Activated CD8-positive, alpha-beta memory T cell treated with anti-CD3 and anti-CD28 coated beads, Interleukin-2, amount 50 U/mL, for 1 hour (primary cell): ENCODE data around the gene SMCO1.
"Not testable (repeated sequence)": the region's sequence is repeated elsewhere in the genome, so short reads cannot be mapped to it uniquely, and the experiment has no call there.

Experiments
- DNase-seq: peaks from one replicate; pipeline ENCODE4 v3.0.0-alpha.2; 2020; ENCODE audit errors: extremely low read depth

Gene SMCO1, protein sequence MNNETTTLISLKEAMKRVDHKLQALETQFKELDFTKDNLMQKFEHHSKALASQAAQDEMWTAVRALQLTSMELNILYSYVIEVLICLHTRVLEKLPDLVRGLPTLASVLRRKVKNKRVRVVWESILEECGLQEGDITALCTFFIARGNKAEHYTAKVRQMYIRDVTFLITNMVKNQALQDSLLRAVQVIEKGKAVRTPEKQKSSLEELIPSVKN

DNA sequence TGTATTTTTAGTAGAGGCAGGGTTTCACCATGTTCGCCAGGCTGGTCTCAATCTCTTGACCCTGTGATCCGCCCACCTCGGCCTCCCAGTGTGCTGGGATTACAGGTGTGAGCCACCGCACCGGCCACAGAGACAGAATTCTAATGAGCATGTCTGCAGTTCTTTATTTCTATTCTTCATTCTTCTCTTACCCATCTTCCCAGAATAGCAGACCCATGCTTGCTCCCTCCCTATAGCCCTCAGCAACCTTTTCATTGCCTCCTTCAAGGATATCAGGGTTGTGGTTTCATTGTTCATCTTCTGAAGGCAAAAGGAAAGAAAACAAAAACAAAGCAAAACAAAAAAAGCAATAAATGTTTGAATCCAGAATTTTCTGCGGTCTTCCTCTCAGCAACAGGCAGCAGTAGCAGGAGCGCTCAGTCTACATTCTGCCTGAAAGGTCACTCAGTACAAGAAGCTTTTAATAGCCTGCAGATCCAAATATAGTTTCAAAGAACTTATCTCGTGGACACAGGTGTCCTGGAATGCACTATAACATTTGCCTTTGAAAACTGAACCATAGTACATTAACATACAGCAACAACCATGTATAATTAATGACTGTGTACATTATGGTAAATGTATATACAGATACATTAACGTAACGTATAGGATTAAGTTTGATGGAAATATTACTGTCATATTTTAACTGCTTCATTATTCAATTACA is at the start of gene SMCO1:
Gene SMCO1, minus strand, starts transcription at position 434 of the 709 bp plus-strand sequence. Its CDS starts 137 bp downstream, at position 297.
- no peak for DNase-seq

DNA sequence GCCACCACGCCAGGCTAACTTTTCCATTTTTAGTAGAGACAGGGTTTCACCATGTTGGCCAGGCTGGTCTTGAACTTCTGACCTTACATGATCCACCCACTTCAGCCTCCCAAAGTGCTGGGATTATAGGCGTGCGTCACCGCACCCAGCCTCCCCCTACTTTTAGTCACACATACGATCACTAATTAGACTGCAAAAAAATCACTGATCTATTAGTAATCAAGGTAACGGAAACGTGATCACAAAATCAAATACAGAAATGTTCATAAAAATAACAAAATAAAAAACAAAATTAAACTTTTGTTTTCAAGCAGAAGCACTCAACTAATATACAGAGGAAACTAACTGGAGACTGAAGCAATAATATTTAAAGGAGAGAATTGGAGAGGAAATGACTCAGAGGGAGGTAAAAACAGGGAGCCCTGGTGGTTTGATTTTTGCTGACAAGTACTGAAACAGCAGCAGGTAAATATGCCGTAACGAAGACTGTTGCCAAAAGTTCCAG is 48.6 kb upstream of the SMCO1 start:
- no peak for DNase-seq

DNA sequence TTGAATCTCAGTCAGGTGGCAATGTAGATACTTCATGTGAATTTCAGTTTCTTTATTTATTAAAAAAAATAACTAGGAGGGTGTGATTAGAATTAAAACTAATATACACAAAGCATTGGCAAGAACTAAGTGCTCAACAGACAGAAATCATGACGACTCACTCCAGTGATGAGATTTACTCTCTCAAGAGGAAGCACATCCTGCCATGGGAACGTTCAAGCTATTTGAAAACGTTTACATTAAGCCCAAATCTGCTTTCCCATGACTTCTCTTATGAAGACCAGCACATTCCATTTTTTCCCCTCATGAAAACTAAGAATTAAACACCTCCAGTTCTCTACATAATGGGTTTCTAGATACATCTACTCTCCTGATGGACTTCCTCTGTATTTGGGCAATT is 44.7 kb upstream of the SMCO1 start:
- DNase-seq: no peak

DNA sequence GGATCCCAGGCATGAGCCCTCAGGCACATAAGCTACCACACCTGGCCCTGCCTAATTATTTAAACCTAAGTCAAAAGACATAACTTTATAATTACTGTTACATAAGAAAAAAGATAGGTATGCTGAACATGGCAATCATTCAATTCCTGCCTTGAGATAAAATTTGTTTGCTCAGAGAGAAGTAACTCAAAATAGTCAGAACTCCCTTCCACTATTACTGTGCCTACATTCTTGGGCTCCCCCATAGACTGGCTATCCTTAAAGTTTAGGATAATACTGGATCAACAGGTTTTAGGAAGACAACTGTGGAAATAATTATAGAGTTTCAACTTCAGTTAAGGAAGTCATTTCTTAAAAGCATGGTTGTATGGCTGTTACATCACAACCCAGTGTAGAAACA is 43.3 kb upstream of the SMCO1 start:
- DNase-seq: no peak

DNA sequence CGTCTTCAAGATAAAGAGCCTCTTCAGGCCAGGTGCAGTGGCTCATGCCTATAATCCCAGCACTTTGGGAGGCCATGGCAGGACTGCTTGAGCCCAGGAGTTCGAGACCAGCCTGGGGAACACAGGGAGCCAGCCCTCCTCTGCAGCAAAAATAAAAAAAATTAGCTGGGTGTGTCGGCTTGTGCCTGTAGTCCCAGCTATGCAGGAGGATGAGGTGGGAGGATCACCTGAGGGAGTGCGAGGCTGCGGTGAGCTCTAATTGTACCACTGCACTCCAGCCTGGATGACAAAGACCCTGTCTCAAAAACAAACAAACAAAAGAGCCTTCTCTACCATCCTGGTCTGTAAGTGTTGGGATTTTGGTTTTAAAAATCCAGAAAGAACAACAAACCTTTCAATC is 42.1 kb upstream of the SMCO1 start:
- DNase-seq: no peak

DNA sequence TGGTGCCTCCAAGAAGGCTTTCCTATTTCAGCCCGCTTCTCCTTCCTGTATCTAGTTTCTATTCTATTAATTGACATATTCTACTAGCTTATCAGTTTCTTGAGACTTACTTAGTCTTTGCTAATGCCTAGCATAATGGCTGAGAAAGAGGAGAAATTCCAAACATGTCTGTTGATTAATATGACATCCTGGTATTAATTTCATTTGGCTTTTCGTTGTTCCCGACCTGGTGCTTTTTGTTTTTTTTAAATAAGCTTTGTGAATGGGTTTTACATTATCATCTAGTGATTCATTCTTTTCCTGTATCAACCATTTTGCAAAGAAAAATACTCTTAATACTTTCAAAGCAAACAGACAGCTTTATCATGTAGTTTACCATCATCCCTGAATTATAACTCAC is 40.1 kb upstream of the SMCO1 start:
- DNase-seq: no peak

DNA sequence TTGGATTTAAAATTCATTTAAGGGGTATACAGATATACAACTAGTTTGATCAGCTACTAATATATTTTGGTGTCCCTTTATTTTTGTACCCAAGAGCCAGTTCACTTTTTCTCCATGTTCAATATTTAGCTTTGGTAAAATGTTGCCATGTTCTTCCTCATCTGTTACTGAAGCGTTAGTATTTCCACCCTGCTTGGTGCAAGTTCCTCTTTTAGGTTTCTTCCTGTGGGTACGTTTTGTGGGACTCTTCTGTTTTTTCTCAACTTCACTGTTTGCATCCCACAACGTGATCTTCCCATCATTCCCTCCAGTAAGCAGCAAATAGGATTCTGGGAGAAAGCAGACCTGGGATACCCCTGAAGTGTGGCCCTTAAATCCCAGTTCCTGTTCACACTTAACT is 39.1 kb upstream of the SMCO1 start:
- no peak for DNase-seq

DNA sequence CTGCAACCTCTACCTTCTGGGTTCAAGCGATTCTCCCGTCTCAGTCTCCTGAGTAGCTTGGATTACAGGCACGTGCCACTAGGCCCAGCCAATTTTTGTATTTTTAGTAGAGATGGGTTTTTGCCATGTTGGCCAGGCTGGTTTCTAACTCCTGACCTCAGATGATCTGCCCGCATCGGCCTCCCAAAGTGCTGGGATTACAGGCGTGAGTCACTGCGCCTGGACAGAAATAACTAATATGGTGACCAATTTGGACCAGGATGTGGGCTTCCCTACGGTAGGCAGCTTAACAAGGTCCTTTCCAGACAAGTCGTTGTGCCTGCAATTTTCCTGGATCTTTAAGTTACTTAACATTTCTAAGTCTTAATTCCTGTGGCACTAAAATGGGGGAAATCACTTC is 38.4 kb upstream of the SMCO1 start:
- no peak for DNase-seq

DNA sequence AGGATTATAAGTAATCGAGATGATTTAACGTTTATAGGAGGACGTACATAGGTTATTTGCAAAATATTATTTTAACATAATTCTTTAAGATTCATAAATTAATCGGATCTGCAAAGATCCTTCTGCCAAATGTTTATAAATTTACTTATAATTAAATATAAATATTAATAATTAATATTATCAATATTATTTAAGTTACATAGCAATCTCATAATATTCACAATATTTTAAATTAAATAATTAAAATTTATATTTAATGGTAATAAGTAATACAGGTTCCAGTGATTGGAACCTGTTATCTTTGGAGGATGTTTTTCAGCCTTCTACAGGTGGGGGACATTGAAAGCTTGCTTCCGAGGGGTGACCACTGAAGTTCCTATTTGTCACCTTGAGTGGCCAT is 37.1 kb upstream of the SMCO1 start:
- DNase-seq: no peak

DNA sequence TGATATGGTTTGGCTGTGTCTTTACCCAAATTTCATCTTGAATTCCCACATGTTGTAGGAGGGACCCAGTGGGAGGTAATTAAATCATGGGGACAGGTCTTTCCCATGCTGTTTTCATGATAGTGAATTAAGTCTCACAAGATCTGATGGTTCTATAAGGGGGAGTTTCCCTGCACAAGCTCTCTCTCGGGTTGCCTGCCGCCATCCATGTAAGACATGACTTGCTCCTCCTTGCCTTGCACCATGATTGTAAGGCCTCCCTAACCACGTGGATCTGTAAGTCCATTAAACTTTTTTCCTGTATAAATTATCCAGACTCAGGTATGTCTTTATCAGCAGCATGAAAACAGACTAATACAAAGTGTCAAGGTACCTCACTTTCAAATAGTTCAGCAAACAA is 35.0 kb upstream of the SMCO1 start:
- DNase-seq: not testable (repeated sequence)

DNA sequence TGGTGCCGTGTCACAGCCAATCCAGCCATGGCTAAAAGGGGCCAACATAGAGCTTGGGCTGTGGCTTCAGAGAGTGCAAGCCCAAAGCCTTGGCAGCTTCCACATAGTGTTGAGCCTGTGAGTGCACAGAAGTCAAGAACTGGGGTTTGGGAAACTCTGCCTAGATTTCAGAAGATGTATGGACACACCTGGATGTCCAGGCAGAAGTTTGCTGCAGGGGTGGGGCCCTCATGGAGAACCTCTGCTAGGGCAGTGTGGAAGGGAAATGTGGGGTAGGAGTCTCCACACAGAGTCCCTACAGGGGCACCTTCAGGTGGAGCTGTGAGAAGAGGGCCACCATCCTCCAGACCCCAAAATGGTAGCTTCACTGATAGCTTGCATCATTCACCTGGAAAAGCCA is 34.2 kb upstream of the SMCO1 start:
- not testable (repeated sequence) for DNase-seq

DNA sequence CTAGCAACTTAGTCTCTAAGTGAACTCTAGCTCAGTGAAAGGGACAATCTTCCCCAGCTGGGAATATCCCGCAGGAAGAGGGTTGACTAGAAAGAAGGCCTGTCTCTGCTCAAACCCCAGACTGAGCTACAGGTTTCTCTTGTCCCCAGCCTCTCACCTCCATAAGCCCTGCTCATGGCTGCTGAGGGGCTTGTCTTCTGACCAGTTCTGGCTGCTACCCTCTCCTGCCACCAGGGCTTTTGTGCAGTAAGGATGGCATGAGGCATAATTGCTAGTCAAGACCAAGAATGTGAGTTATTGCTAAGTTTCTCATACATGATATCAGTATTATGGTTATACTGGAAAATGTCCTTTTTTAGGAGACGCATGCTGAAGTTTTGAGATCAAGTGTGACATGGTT is 31.9 kb upstream of the SMCO1 start:
- DNase-seq: no peak

DNA sequence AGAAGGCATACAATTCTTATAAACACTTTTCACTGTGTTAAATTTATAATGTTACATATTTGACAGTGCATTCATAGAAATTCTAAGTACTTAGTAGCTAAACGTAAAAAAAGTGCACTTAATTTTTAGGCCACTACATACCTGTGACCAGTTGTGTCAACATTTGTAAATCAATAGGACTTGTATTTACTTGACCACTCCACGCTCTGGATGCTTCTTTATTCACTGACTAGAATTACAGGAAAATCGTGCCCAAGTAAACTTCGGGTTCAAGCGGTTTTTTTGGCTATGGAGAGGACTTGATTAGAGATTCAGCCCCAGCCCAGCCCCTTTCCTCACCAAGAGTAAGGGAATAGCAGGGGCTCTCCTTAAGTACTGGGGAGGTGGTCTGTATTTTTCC is 31.4 kb upstream of the SMCO1 start:
- no peak for DNase-seq

DNA sequence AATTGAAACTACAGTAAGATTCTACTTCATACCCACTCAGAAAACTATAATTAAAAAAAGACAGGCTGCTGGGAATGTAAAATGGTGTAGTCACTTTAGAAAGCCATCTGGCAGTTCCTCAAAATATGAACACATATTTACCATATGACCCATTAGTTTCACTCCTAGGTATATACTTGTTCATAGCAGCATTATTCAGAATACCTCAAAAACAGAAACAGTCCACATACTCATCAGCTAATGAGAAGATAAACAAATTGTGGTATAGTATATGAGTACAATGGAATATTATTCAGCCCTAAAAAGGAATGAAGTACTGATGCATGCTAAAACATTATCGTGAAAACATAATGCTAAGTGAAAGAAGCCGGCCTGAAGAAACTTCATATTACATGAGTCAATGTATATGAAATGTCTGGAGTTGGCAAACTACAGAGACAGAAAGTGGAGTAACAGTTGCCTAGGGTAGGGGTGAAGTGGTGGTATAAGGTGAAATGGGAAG is 29.4 kb upstream of the SMCO1 start:
- DNase-seq: no peak

DNA sequence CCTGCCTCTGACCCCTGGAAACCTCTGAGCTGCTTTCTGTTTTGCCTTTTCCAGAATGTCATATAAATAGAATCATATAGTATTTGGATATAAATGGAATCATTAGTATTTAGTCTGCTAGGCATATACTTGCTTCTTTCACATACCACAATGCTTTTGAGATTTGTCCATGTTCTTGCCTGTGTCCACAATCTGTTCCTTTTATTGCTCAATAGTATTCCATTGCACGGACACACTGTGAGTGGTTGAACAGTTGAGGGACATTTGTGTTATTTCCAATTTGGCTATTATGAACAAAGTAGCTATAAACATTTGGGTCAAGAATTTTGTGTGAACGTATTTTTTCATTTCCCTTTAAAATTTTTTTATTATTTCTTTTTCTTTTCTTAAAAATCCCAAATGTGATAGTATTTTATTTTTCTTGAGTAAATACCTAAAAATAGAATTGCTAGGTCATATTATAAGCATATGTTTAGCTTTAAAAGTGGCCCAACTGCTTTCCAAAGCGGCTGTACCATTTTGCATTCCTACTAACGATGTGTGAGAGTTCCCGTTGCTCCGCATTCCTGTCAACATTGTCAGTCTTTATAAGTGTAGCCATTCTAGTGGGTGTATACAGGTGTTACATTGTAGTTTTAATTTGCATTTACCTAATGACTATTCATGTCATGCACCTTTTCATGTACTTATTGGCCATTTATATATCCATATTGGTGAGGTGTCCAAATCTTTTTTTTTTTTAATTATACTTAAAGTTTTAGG is 26.7 kb upstream of the SMCO1 start:
- no peak for DNase-seq

DNA sequence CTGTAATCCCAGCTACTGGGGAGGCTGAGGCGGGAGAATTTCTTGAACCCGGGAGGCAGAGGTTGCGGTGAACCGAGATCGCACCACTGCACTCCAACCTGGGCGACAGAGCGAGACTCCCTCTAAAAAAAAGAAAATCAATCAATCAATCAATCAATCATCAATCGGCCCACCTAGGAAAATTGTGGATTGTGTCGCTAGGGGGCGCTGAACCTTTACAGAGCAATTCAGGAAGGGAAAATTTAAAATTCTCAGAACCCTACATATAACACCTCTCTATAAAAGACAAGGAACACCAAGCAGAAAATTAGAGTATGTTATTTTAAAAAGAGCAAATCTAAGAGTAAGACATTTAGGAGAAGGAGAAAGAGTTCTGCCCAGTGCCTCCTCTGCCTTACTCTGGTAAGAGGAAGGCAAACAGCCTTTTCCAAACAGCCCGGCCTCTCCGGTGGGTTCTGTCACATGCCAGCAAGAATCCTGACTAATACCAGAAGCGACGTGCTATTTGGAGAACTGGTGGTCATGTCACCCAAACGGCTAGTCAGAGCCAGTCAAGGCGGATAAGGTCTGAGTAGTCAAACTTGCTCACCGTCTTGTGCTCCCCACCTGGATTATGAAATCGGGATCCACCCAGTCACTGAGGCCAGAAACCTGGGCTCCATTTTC is 22.3 kb upstream of the SMCO1 start:
- no peak for DNase-seq

DNA sequence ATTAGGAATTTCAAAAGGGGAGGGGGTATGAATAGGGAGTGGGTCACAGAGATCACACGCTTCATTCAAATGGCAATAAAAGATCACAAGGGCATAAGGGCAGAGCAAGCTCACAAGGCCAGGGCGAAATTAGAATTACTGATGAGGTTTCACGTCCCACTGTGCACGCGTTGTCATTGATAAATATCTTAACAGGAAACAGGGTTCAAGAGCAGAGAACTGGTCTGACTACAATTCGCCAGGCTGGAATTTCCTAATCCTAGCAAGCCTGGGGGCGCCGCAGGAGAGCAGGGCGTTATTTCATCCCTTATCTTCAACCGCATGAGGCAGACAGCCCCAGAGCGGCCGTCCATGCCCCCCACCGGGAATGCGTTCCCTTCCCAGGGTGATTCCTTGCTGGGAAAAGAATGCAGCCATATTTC is 18.1 kb upstream of the SMCO1 start:
- no peak for DNase-seq

DNA sequence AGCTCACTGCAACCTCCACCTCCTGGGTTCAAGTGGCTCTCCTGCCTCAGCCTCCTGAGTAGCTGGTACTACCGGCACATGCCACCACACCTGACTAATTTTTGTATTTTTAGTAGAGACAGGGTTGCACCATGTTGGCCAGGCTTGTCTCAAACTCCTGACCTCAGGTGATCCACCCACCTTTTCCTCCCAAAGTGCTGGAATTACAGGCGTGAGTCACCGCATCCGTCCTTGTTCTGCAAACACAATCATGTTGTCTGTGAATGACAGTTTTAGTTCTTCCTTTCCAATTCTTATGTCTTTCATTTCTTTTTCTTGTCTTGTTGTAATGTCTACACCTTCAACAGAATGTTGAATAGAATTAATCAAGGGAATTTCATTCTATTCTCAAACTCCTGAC is 16.3 kb upstream of the SMCO1 start:
- DNase-seq: no peak

DNA sequence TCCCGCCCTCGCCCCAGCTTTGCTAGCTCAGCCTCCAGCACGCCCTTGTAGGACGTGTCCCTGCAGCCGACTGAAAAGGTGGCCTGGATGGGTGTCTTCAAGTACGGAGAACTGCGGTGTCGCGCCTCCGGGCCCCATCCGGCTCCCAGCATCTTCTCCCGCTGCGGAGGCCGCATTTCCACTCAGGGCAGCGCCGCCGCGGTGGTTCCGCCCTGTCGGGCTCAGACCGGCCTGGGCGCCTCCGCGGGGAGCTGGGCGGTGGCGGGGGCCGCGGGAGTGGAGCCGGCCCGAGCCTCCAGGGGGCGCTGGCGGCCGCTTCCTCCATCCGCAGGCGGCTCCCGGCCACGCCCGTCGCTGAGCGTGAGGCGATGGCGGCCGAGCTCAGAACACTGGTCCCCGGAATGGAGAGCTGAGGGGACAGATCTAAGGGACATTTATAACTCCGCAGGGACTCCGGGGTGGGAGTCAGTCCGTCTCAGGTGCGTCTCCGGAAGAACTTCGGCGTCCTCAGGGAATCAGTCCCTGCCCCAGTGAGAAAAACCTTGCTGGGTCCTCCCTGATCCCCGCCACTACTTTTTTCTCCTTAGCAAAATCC is 13.6 kb upstream of the SMCO1 start:
- no peak for DNase-seq

DNA sequence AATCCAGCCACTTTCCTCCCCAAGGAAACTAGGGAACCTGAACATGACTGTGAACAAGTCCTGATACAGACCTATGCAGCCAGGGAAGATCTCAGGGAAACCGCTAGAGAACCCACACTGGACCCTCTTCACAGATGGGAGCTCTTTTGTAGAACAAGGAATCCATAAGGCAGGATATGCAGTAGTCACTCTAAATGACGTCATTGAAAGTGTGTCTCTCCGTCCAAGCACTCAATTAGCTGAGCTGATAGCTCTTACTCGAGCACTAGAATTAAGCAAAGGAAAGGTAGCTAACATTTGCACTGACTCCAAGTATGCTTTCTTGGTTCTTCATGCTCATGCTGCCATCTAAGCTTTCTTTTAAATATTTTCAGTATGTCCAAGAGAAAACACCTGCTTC is 10.0 kb upstream of the SMCO1 start:
- DNase-seq: no peak

DNA sequence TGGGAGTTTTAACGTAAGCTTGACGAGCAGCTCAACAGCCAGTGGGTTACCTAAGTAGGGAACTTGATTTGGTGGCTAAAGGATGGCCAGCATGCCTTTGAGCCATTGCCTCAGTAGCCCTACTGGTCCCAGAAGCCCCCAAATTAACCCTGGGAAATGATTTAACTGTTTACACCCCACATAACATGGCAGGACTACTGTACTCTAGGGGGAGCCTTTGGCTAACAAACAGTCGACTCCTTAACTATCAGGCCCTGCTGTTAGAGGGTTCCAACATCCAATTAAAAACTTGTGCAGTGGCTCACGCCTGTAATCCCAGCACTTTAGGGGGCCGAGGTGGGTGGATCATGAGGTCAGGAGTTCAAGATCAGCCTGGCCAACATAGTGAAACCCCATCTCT is 9.4 kb upstream of the SMCO1 start:
- DNase-seq: no peak

DNA sequence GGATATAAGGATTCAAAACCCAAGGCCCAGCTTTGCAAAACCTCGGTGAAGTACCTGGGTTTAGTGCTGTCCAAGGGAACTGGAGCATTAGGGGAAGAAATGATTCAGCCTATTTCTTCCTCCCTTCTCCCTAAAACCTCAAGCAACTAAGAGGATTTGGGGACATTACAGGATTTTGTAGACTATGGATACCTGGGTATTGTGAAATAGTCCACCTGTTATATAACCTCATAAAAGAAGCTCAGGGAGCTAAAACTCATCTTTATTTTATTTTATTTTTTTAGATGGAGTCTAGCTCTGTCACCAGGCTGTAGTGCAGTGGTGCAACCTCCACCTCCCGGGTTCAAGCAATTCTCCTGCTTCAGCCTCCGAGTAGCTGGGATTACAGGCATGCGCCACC is 8.7 kb upstream of the SMCO1 start:
- no peak for DNase-seq
